Progenitor cell of endocrine pancreas (in vitro differentiated cells): Measurements from ENCODE around the gene DET1. TPM values are rescaled to one million over a fixed set of nuclear protein-coding genes. Genes with fewer than 3 reads are reported as not detected.
"Not testable (repeated sequence)": the region's sequence is repeated elsewhere in the genome, so short reads cannot be mapped to it uniquely, and the experiment has no call there.

Experiments
- DNase-seq: peaks from one replicate; pipeline ENCODE4 v3.0.0; 2021; ENCODE audit warnings: low spot score; ENCODE audit not compliant: unreplicated experiment
- H3K27ac Mint-ChIP-seq: 2 replicates; pipeline ENCODE4 v1.8.0; 2021; ENCODE audit warnings: mild to moderate bottlenecking, moderate library complexity, mixed read lengths
- H3K27me3 Mint-ChIP-seq: 2 replicates; pipeline ENCODE4 v1.8.0; 2021; ENCODE audit warnings: mixed read lengths
- H3K36me3 Mint-ChIP-seq: 2 replicates; pipeline ENCODE4 v1.8.0; 2022; ENCODE audit warnings: mixed read lengths; ENCODE audit not compliant: insufficient read depth
- H3K4me1 Mint-ChIP-seq: 2 replicates; pipeline ENCODE4 v1.8.0; 2021; ENCODE audit warnings: low read depth, mixed read lengths
- H3K4me3 Mint-ChIP-seq: 2 replicates; pipeline ENCODE4 v1.8.0; 2021; ENCODE audit warnings: low read depth, mild to moderate bottlenecking, moderate library complexity, mixed read lengths
- H3K9me3 Mint-ChIP-seq: 2 replicates; pipeline ENCODE4 v1.8.0; 2021; ENCODE audit warnings: low read depth, mixed read lengths
- CTCF ChIP-seq: fragments of 200-600 bp; sonication (generic); IDR thresholded peaks from one replicate; pipeline ENCODE4 v1.5.0; 2021; ENCODE audit warnings: antibody characterized with exemption, mild to moderate bottlenecking; ENCODE audit not compliant: unreplicated experiment
- total RNA-seq: library from RNA; stranded (reverse); gene quantifications from 2 replicates; pipeline ENCODE4 v1.2.1, GENCODE V29; 2021

Gene DET1
- total RNA-seq, 1 donor from 2014 or later, result 11.8 TPM

- TF ChIP-seq CTCF, result no peak
- Mint-ChIP-seq H3K4me1 (no peaks in the 10 kb centered on the region), H3K36me3 (peaks cover 5% of the 10 kb centered on the region), H3K27me3 (no peaks in the 10 kb centered on the region), H3K27ac (no peak overlapping the region), H3K4me3 (no peak overlapping the region), H3K9me3 (no peaks in the 10 kb centered on the region)
- no peak for DNase-seq
Measured at GRCh38 chr15:88477904-88478303, 68.6 kb downstream of the DET1 start.

- no peaks in the 10 kb centered on the region for H3K9me3 Mint-ChIP-seq
- H3K27ac Mint-ChIP-seq, result no peak overlapping the region
- no peak for DNase-seq
- H3K4me3 Mint-ChIP-seq, result no peak overlapping the region
- peaks cover 6% of the 10 kb centered on the region for H3K36me3 Mint-ChIP-seq
- H3K4me1 Mint-ChIP-seq, result no peaks in the 10 kb centered on the region
- no peaks in the 10 kb centered on the region for H3K27me3 Mint-ChIP-seq
- TF ChIP-seq CTCF, result no peak
Measured at GRCh38 chr15:88477126-88477525, 69.4 kb downstream of the DET1 start.

GRCh38 chr15:88476635-88477060 lies 69.8 kb downstream of the DET1 start:
- Mint-ChIP-seq H3K9me3 (no peaks in the 10 kb centered on the region), H3K4me1 (no peaks in the 10 kb centered on the region), H3K27me3 (no peaks in the 10 kb centered on the region), H3K27ac (no peak overlapping the region), H3K36me3 (peaks cover 7% of the 10 kb centered on the region), H3K4me3 (no peak overlapping the region)
- DNase-seq, result no peak
- peak; percentile 71 for TF ChIP-seq CTCF

GRCh38 chr15:88473661-88474293 lies 72.7 kb downstream of the DET1 start:
- DNase-seq, H3K9me3 Mint-ChIP-seq, H3K27ac Mint-ChIP-seq, H3K4me1 Mint-ChIP-seq, H3K27me3 Mint-ChIP-seq, H3K36me3 Mint-ChIP-seq, H3K4me3 Mint-ChIP-seq: not testable (repeated sequence)

GRCh38 chr15:88472225-88472624 lies 74.3 kb downstream of the DET1 start:
- Mint-ChIP-seq H3K4me1 (peaks cover 9% of the 10 kb centered on the region), H3K9me3 (no peaks in the 10 kb centered on the region), H3K27me3 (no peaks in the 10 kb centered on the region), H3K27ac (no peak overlapping the region), H3K36me3 (peaks cover 3% of the 10 kb centered on the region), H3K4me3 (no peak overlapping the region)
- no peak for DNase-seq
- no peak for TF ChIP-seq CTCF
